HEK293T (cell line): ENCODE data around the gene TMC3.

Experiments
- CTCF ChIA-PET: fragments of 350-600 bp; formaldehyde crosslinking; extraction: SDS; loops from one replicate; lab custom pipeline; 2021; ENCODE audit warnings: antibody characterized with exemption, inconsistent platforms; lab: Yijun Ruan, JAX
- POLR2A ChIA-PET: fragments of 350-600 bp; formaldehyde crosslinking; extraction: SDS; loops from one replicate; lab custom pipeline; 2020; ENCODE audit warnings: antibody characterized with exemption, inconsistent platforms; lab: Yijun Ruan, JAX
- DNase-seq: peaks from one replicate; pipeline ENCODE4 v3.0.0; 2012; ENCODE audit warnings: mixed read lengths; ENCODE audit errors: extremely low spot score
- ARNT ChIP-seq: fragments of 450-650 bp; IDR thresholded peaks from 2 replicates; pipeline ENCODE4 v1.6.1; 2017; ENCODE audit warnings: mild to moderate bottlenecking
- BHLHE40 ChIP-seq: fragments of 450-650 bp; IDR thresholded peaks from 2 replicates; pipeline ENCODE4 v1.6.1; 2016; ENCODE audit warnings: mild to moderate bottlenecking, moderate library complexity, borderline replicate concordance
- CTBP1 ChIP-seq: fragments of 450-650 bp; IDR thresholded peaks from 2 replicates; pipeline ENCODE4 v1.6.1; 2016; ENCODE audit warnings: borderline replicate concordance
- ELF4 ChIP-seq: fragments of 450-650 bp; IDR thresholded peaks from 2 replicates; pipeline ENCODE4 v1.6.1; 2017; ENCODE audit warnings: antibody characterized with exemption
- FOXA1 ChIP-seq: fragments of 450-650 bp; IDR thresholded peaks from 2 replicates; pipeline ENCODE4 v1.6.1; 2016; ENCODE audit warnings: mild to moderate bottlenecking
- FOXK2 ChIP-seq: fragments of 450-650 bp; IDR thresholded peaks from 2 replicates; pipeline ENCODE4 v1.6.1; 2016; ENCODE audit warnings: mild to moderate bottlenecking
- FOXM1 ChIP-seq: fragments of 450-650 bp; IDR thresholded peaks from 2 replicates; pipeline ENCODE4 v1.6.1; 2017; ENCODE audit warnings: mild to moderate bottlenecking, borderline replicate concordance
- HDGF ChIP-seq: fragments of 450-650 bp; IDR thresholded peaks from 2 replicates; pipeline ENCODE4 v1.6.1; 2017; ENCODE audit warnings: antibody characterized with exemption, borderline replicate concordance
- L3MBTL2 ChIP-seq: fragments of 450-650 bp; conservative IDR thresholded peaks from 2 replicates; pipeline ENCODE4 v1.6.1; 2016; ENCODE audit warnings: mild to moderate bottlenecking
- LEF1 ChIP-seq: fragments of 450-650 bp; IDR thresholded peaks from 2 replicates; pipeline ENCODE4 v1.6.1; 2017; ENCODE audit warnings: mild to moderate bottlenecking, borderline replicate concordance
- NFRKB ChIP-seq: fragments of 450-650 bp; IDR thresholded peaks from 2 replicates; pipeline ENCODE4 v1.6.1; 2016; ENCODE audit warnings: mild to moderate bottlenecking, moderate library complexity
- PKNOX1 ChIP-seq: fragments of 450-650 bp; IDR thresholded peaks from 2 replicates; pipeline ENCODE4 v1.6.1; 2016
- SP1 ChIP-seq: fragments of 450-650 bp; IDR thresholded peaks from 2 replicates; pipeline ENCODE4 v1.6.1; 2017
- SUZ12 ChIP-seq: fragments of 450-650 bp; IDR thresholded peaks from 2 replicates; pipeline ENCODE4 v1.6.1; 2016; ENCODE audit warnings: mild to moderate bottlenecking
- TARDBP ChIP-seq: fragments of 450-650 bp; IDR thresholded peaks from 2 replicates; pipeline ENCODE4 v1.6.1; 2016
- ZNF384 ChIP-seq: fragments of 450-650 bp; IDR thresholded peaks from 2 replicates; pipeline ENCODE4 v1.6.1; 2016

The TMC3 gene

GRCh38 chr15:81309647-81310450 lies 64.2 kb downstream of the TMC3 start:
- no peak for TF ChIP-seq HDGF
- TF ChIP-seq TARDBP = no peak
- no peak for TF ChIP-seq PKNOX1
- TF ChIP-seq BHLHE40 = no peak
- TF ChIP-seq CTBP1 = no peak
- no peak for TF ChIP-seq ZNF384
- ChIA-PET POLR2A (interaction anchor here (1.4 kb wide), 1 partner anchor 14 kb away, joined by 4 read pairs; the partner anchor contains the start of gene STARD5), CTCF (no interaction called here)
- DNase-seq = no peak

- POLR2A ChIA-PET = interaction anchor here (2.0 kb wide), 1 partner anchor 16 kb away, joined by 6 read pairs; the partner anchor contains the start of gene STARD5
- TF ChIP-seq LEF1 = no peak
- no peak for TF ChIP-seq ARNT
- no peak for TF ChIP-seq SP1
- TF ChIP-seq CTBP1 = no peak
- no peak for TF ChIP-seq TARDBP
- no peak for TF ChIP-seq L3MBTL2
- no peak for TF ChIP-seq NFRKB
- no peak for TF ChIP-seq FOXK2
- TF ChIP-seq PKNOX1 = no peak
- TF ChIP-seq ELF4 = no peak
- no peak for TF ChIP-seq FOXA1
- no peak for TF ChIP-seq FOXM1
- TF ChIP-seq BHLHE40 = no peak
- no peak for TF ChIP-seq SUZ12
- no peak for TF ChIP-seq ZNF384
- TF ChIP-seq HDGF = no peak
- no peak for DNase-seq
- CTCF ChIA-PET = no interaction called here
These were observed 65.8 kb downstream of the TMC3 start for GRCh38 chr15:81308260-81308659.

GRCh38 chr15:81304226-81304625 lies 69.8 kb downstream of the TMC3 start:
- no peak for DNase-seq
- ChIA-PET POLR2A (no interaction called here), CTCF (no interaction called here)
- TF ChIP-seq HDGF (no peak), SUZ12 (no peak), TARDBP (no peak), BHLHE40 (no peak), FOXK2 (no peak), ARNT (no peak)

GRCh38 chr15:81303244-81304225 lies 70.5 kb downstream of the TMC3 start:
- POLR2A ChIA-PET = no interaction called here
- no peak for TF ChIP-seq ELF4
- TF ChIP-seq PKNOX1 = no peak
- no peak for TF ChIP-seq NFRKB
- TF ChIP-seq ARNT = no peak
- TF ChIP-seq CTBP1 = no peak
- TF ChIP-seq HDGF = no peak
- no peak for TF ChIP-seq FOXA1
- TF ChIP-seq BHLHE40 = no peak
- TF ChIP-seq L3MBTL2 = no peak
- TF ChIP-seq SUZ12 = no peak
- TF ChIP-seq LEF1 = no peak
- TF ChIP-seq TARDBP = no peak
- TF ChIP-seq FOXM1 = no peak
- no peak for TF ChIP-seq FOXK2
- no peak for TF ChIP-seq SP1
- no peak for TF ChIP-seq ZNF384
- DNase-seq = no peak
- CTCF ChIA-PET = no interaction called here

- ChIA-PET CTCF (no interaction called here), POLR2A (interaction anchor here (1.0 kb wide), 1 partner anchor 21 kb away, joined by 4 read pairs; the partner anchor contains the start of gene STARD5)
- DNase-seq = no peak
- TF ChIP-seq ZNF384 (no peak), LEF1 (no peak), SUZ12 (no peak), CTBP1 (no peak), FOXA1 (no peak), FOXM1 (no peak), L3MBTL2 (no peak), ELF4 (no peak), TARDBP (no peak), SP1 (no peak), HDGF (no peak), BHLHE40 (no peak), ARNT (no peak), NFRKB (no peak), FOXK2 (no peak), PKNOX1 (no peak)
These were observed 71.3 kb downstream of the TMC3 start for GRCh38 chr15:81302701-81303109.
